ENCODE data around the gene RPP25L. TPM values are rescaled to one million over a fixed set of nuclear protein-coding genes. Genes with fewer than 3 reads are reported as not detected.
A peak's percentile ranks its signal among the peaks of the same experiment; 100 is the strongest.

The RPP25L gene
- total RNA-seq, 1 experiment from 2014 or later, result 24.5 TPM

GRCh38 chr9:34653151-34654072, 41.5 kb upstream of the RPP25L start (continued):
- TF ChIP-seq PREB (CRISPR knock-in tag; IDR thresholded peaks at IDR 0.05; ENCODE audit: borderline replicate concordance), result no peak
- no peak for TF ChIP-seq ZNF416 (CRISPR knock-in tag; IDR thresholded peaks at IDR 0.05)

GRCh38 chr9:34652602-34653000, 40.7 kb upstream of the RPP25L start:
- POLR2A ChIA-PET, result interaction anchor here (1.3 kb wide), 1 partner anchor 50 kb away, joined by 3 read pairs; no protein-coding TSS in a partner anchor

GRCh38 chr9:34651876-34652601, 40.1 kb upstream of the RPP25L start, which contains the start of gene IL11RA:
Gene IL11RA, plus strand, starts transcription at chr9:34652185. Its CDS starts 3,033 bp downstream, at chr9:34655218.
- Mint-ChIP-seq H3K9me3 (no peaks in the 10 kb centered on the region), H3K4me3 (peak within 1 kb of the TSS; percentile 81), H3K27me3 (ENCODE audit: low read depth) (no peaks in the 10 kb centered on the region), H3K36me3 (peaks cover 18% of the 10 kb centered on the region), H3K27ac (peak within 1 kb of the TSS; percentile 94), H3K4me1 (peaks cover 37% of the 10 kb centered on the region)
- ChIA-PET POLR2A (interaction anchor here (0.9 to 1.3 kb wide), 2 partner anchors 15 to 50 kb away, joined by 3 to 5 read pairs; partner anchors contain the start of gene SIGMAR1), CTCF (interaction anchor here (0.6 to 4.2 kb wide), 7 partner anchors 12 to 717 kb away, joined by 3 to 31 read pairs (median 4); partner anchors contain the start of gene SIGMAR1)
- ATAC-seq (peak; percentile 94), DNase-seq (ENCODE audit: low spot score) (peak; percentile 94)
- TF ChIP-seq ESRRA (CRISPR knock-in tag; IDR thresholded peaks at IDR 0.05; ENCODE audit: borderline replicate concordance), result no peak
- TF ChIP-seq ZSCAN18 (CRISPR knock-in tag; IDR thresholded peaks at IDR 0.05), result no peak
- TF ChIP-seq CREB1 (CRISPR knock-in tag; IDR thresholded peaks at IDR 0.05), result no peak
- TF ChIP-seq MYBL2 (CRISPR knock-in tag; IDR thresholded peaks at IDR 0.05), result no peak
- TF ChIP-seq ARID4B (CRISPR knock-in tag; IDR thresholded peaks at IDR 0.05; ENCODE audit: borderline replicate concordance), result no peak
- TF ChIP-seq ZBTB43 (CRISPR knock-in tag; IDR thresholded peaks at IDR 0.05), result no peak
- no peak for TF ChIP-seq HMGXB4 (CRISPR knock-in tag; IDR thresholded peaks at IDR 0.05)

More at GRCh38 chr9:34652602-34653000, 40.7 kb upstream of the RPP25L start:
- H3K4me3 Mint-ChIP-seq, result peak overlapping the region; percentile 81
- DNase-seq (ENCODE audit: low spot score) (no peak), ATAC-seq (no peak)
- peak overlapping the region; percentile 47; the same call in 1 of the 2 replicates for H3K27ac Mint-ChIP-seq
- peaks cover 32% of the 10 kb centered on the region for H3K4me1 Mint-ChIP-seq
- no peaks in the 10 kb centered on the region; the same call in 1 of the 2 replicates for H3K27me3 Mint-ChIP-seq (ENCODE audit: low read depth)
- TF ChIP-seq ZSCAN18 (CRISPR knock-in tag; IDR thresholded peaks at IDR 0.05) (no peak), SOX15 (CRISPR knock-in tag; IDR thresholded peaks at IDR 0.05) (no peak), TCF7 (CRISPR knock-in tag; IDR thresholded peaks at IDR 0.05; ENCODE audit: low read depth) (no peak), TEAD1 (CRISPR knock-in tag; IDR thresholded peaks at IDR 0.05) (no peak), EMX1 (CRISPR knock-in tag; IDR thresholded peaks at IDR 0.05) (no peak), ATF1 (CRISPR knock-in tag; IDR thresholded peaks at IDR 0.05) (no peak), PREB (CRISPR knock-in tag; IDR thresholded peaks at IDR 0.05; ENCODE audit: borderline replicate concordance) (no peak)
- H3K36me3 Mint-ChIP-seq, result peaks cover 18% of the 10 kb centered on the region
- no peaks in the 10 kb centered on the region for H3K9me3 Mint-ChIP-seq
- CTCF ChIA-PET, result interaction anchor here (1.4 to 4.2 kb wide), 2 partner anchors 12 to 39 kb away, joined by 4 to 31 read pairs; no protein-coding TSS in a partner anchor
